ENCODE measurements around the gene CLSTN2.

DNA sequence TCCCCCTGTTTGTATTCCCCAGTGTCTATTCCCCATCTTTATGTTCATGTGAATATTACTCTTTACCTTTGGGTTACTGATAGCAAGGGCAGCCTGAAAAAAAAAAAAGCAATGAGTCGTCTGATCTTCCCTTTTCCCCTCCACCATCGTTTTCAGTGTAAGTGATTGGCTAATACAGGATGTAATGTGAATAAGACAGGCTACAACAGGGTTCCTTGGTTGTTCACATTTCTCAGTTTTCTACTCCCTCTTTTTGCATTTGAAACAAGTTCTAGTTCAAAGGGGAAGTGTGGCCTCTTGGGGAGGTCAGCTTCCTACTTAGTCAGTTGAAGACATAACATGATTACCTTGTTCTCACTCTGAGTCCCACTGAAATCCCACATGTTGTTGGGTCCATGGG, 464.9 kb downstream of the CLSTN2 start:
- TF ChIP-seq POLR2A (IDR thresholded peaks at IDR 0.05; ENCODE audit: low read depth, low read length) (no peak), POLR2AphosphoS5 (IDR thresholded peaks at IDR 0.05; ENCODE audit: low read depth, low read length) (no peak), TAF1 (IDR thresholded peaks at IDR 0.05; ENCODE audit: low read depth, low read length) (no peak)
